Globus pallidus (tissue), 1 donor: ENCODE data around the gene PROP1.
"Not testable (repeated sequence)": the region's sequence is repeated elsewhere in the genome, so short reads cannot be mapped to it uniquely, and the experiment has no call there.

ENCODE experiments used
- DNase-seq: peaks from one replicate; pipeline ENCODE4 v3.0.0-alpha.2; 2015; ENCODE audit warnings: low spot score

Gene PROP1

GRCh38 chr5:177995691-177996595 lies at the start of gene PROP1:
PROP1 (minus strand) TSS chr5:177996242; CDS start chr5:177995933, 309 bp downstream.
- no peak for DNase-seq

- not testable (repeated sequence) for DNase-seq
Measured at GRCh38 chr5:178019379-178020030, 23.5 kb upstream of the PROP1 start.

GRCh38 chr5:178012758-178013157 lies 16.7 kb upstream of the PROP1 start:
- not testable (repeated sequence) for DNase-seq

GRCh38 chr5:178011816-178012554 lies 15.9 kb upstream of the PROP1 start:
- DNase-seq, result not testable (repeated sequence)

DNA sequence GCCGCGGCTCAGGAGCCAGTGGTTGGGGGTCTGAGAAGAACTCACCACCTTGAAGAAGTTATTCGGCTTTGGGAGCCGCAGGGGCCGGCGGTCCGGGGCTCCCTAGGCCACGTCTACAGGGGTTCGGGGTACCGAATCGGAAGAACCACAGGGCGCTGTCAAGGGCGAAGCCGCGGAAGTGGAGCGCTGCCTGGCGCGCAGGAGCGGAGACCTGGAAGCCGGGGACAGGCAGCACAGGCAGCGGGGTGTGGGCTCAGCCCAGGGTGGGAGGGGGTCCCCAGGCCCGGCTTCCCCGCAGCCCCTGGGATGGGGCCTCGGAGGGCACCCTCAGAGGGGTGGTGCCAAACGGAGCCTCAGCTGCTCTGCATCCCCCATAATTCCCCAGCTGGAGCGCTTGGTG lies 11.2 kb upstream of the PROP1 start:
- DNase-seq, result not testable (repeated sequence)

DNA sequence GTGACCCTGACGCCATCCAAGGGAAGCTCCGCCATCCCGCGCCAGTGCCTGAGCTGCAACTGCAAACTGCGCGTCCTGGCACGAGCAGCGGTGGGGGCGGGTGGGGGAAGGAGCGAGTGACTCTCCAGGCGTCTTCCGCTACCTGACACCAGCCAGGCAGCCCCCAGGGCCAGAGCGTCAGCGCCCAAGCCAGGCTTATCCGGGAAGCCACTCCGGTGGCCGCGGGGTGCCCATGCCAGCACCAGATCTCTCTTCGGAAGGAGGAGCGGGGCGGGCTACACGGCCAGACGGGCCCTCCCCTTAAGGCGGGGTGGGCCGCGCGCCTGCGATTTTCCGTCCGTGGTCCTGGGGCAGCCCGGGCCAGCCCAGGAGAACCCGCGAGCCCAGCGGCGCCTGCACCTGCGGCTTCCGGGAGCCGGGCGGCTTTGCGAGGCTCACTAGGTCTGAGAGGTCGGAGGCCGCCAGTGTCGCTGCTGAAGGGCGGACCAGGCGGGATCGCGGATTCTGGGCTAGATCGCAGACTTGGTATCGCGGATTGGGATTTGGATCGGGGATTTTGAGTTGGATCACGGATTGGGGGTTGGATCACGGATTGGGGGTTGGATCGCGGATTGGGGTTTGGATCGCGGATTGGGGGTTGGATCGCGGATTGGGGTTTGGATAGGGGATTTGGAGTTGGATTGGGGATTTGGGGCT lies 10.6 kb upstream of the PROP1 start:
- DNase-seq, result not testable (repeated sequence)

- not testable (repeated sequence) for DNase-seq
Measured at GRCh38 chr5:178006181-178006535, 10.1 kb upstream of the PROP1 start.

DNA sequence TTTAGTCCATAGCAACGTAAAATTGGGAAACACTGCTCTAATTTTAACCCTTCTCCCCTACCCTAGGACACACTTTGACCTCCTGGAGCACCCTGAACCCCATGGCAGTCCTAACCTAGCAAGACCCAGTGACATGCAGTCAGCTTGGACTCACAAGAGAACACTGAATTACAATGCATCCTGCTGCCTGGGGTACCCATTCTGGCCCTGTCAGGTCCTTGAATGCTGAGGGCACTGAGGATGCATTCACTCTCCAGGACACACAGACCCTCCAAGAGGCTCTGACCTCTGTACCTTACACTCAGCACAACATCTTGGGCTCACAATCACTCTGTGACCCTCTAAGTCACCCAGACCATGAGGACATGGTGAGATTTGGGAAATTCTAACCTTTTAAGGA lies 1.8 kb upstream of the PROP1 start:
- DNase-seq, result no peak

GRCh38 chr5:177997319-177997670 lies 1.3 kb upstream of the PROP1 start:
- no peak for DNase-seq

DNA sequence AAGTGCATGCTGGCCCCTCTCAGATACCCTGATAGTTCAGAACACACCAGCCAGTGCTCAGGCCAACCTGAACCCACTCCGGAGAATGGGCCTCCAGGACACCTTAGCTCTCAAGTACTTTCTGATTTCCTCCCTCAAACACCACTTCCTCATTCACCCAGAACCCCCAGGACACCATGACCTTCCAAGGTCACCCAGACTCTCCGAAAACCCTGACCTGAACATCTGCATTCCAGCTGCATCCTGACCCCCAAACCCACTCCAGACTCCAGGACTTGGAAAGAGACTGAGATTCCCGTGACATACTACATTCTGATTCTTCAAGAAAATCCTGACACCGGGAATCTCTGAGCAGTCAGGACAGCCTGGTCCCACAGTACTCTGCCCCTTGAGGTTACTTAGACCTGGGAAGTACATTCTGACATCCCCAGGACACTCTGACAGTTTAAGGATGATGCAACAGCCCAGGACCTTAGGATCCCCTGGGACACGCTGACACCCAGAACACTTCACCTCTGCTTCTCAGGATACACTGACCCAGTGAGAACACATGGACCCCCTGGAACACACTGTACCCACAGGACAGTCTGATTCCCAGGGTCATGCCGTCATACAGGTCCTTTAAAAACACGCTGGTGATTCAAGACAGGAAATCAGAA lies 747 bp upstream of the PROP1 start:
- no peak for DNase-seq

DNA sequence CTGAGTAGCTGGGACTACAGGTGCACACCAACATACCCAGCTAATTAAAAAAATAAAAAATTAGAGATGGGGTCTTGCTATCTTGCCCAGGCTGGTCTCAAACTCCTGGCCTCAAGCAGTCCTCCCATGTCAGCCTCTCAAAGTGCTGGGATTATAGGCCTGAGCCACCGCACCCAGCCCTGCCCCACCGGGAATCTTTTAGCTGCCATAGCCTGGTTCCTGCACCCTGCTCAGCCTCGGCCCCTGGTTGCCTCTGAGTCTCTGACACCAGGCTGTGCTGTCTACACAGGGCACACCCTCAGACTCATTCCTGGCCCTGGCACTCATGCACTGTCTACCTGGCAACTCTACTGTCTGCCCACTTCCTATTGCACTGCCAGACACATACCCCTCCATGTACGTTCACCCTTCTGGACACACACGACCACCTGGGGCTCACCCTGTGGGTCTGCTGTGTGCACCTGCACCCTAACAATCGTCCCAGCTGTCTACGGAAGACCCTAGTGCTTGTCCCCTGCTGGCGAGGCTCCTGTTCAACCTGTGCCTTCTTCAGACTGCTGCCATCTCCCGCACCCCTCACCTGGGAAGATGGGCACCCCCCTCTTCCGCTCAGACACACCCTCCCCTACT lies 1.4 kb downstream of the PROP1 start:
- no peak for DNase-seq

DNA sequence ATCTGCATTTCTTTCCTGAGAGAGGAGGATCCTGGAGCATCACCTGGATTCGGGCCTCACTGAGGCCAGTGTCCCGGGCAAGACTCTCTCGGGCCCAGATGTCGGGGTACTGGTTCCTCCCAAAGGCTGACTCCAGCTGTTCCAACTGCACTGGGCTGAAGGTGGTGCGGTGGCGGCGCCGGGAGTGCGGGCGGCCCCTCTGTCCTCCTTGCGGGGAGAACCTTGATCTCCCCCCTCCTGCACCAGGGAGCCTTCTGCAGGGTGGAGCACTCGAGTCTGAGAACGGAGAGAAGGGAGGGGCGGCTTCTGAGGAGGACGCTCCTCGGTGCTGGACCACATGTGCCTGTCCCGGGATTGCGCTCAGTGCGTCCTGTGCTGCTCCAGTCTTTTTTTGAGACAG lies 2.0 kb downstream of the PROP1 start:
- DNase-seq, result no peak

- no peak for DNase-seq
Measured at GRCh38 chr5:177992466-177992865, 3.6 kb downstream of the PROP1 start.

GRCh38 chr5:177988989-177989625 lies 6.9 kb downstream of the PROP1 start:
- DNase-seq, result no peak

- DNase-seq, result no peak
Measured at GRCh38 chr5:177987326-177987725, 8.7 kb downstream of the PROP1 start.

GRCh38 chr5:177985430-177986040 lies 10.5 kb downstream of the PROP1 start:
- no peak for DNase-seq

DNA sequence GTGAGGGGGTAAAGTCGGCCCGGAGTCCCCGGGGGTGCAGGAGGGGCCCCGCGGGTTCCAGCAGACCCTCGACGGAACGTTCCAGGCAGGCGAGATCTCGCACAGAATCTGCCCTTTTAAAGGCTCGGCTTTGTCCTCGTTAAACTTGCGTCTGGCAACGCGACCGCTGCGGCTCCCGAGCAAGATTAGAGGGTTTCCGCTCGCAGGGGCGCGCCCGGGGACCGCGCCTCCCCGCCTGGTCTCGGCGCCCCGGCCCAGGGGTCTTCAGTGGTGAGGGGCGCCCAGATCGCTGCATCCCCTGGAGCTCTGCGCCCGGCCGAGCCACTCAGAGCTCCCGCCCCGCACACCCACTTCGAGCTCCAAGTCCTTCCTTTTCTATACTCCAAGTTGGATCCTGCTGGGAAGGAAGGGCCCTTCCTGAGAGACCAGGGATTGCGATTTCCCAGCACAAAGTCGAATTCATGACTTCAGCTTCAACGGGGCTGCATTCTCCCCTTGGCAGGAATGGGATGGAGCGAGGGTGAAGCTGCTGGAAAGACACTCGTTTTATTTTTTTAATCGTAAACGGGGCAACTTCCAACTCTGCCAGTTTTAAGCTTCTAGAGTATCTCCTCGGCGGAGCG lies 11.3 kb downstream of the PROP1 start:
- no peak for DNase-seq

DNA sequence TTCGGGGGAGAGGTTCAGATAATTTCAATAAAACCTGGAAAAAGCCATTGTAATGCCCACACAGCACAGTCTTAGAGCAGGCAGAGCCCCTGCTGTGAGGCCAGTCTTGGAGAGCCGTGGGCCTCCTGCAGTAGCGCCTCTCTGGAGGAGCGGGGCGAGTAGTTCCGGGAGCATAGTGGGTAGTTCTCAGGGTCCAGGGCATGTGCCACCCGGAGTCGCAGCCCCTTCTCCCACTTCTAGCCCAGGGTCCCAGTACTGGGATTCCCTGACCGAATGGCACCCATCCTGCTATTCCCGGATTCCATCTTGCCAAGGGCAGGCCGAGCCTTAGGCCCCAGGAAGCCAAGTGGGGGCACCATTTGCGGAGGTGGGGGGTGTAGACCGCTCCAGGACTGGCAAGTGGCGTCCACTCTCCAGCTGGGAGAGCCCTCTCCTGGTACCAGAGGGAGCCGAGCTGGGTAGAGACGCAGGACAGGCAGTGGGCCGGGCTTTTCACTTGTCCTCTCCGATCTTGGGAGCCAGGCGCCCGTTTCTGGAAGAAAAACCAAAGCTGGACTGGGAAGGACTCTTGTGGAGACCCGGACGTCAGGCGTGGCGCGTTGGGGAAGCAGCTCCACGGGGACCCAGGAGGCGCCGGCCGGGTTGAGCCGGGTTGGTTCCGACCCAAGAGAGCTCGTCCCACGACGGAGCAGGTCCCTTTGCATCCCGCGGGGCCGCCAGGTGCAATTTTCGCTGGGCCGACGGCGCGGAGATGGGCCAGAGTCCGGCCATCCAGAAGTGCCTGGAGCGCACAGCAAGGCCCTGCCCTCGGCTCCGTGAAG lies 12.1 kb downstream of the PROP1 start:
- no peak for DNase-seq

DNA sequence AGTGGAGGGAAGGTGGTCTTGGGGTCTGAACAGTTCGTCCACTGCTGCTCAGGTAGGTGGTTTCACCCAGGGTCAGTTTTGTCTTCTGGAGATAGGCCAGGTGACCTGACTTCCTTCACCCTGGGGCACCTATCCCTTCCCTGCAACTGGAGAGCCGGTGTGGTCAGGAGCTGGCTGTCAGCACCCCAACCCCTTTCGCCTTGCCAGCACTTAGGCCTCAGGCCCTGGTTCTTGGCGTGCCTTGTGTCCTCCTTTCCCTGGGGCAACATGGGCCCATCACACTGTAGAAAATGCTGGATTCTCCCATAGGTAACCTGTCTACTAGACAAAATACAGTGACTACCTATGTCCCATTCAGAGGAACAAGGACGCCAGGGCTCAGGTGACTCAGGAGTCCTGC lies 13.1 kb downstream of the PROP1 start:
- DNase-seq, result no peak
